ENCODE measurements around the gene SCYL1. TPM values are rescaled to one million over a fixed set of nuclear protein-coding genes. Genes with fewer than 3 reads are reported as not detected.
A peak's percentile ranks its signal among the peaks of the same experiment; 100 is the strongest.

The SCYL1 gene
- total and polyA plus RNA-seq, 2 donors (not counting 1 experiment from before 2014, with no cell fraction given), result 76.5 to 85.5 TPM

- no peaks in the 10 kb centered on the region for H3K36me3 ChIP-seq (replicated peaks in 1 of 2; ENCODE audit: control extremely low read depth in 1 of 2, control insufficient read depth in 1 of 2, extremely low read depth in 1 of 2, insufficient read depth in 2 of 2, low read length in 1 of 2)
- H2AFZ ChIP-seq (ENCODE audit: insufficient read depth, low read depth, low read length, poor library complexity, severe bottlenecking), result peak overlapping the region; percentile 71
- TF ChIP-seq, protein P1, sequence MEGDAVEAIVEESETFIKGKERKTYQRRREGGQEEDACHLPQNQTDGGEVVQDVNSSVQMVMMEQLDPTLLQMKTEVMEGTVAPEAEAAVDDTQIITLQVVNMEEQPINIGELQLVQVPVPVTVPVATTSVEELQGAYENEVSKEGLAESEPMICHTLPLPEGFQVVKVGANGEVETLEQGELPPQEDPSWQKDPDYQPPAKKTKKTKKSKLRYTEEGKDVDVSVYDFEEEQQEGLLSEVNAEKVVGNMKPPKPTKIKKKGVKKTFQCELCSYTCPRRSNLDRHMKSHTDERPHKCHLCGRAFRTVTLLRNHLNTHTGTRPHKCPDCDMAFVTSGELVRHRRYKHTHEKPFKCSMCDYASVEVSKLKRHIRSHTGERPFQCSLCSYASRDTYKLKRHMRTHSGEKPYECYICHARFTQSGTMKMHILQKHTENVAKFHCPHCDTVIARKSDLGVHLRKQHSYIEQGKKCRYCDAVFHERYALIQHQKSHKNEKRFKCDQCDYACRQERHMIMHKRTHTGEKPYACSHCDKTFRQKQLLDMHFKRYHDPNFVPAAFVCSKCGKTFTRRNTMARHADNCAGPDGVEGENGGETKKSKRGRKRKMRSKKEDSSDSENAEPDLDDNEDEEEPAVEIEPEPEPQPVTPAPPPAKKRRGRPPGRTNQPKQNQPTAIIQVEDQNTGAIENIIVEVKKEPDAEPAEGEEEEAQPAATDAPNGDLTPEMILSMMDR (IDR thresholded peaks at IDR 0.05), result no peak
- TF ChIP-seq EZH2 (IDR thresholded peaks at IDR 0.05; ENCODE audit: borderline replicate concordance, insufficient read depth, low read depth, low read length, poor library complexity, severe bottlenecking), result no peak
- peak; percentile 89 for ATAC-seq (ENCODE audit: low read depth)
- WGBS (ENCODE audit: insufficient coverage), result 4% methylated on average over 55 of the region's 64 CpGs
- ChIA-PET CTCF (interaction anchor here (0.6 to 9.2 kb wide), 6 partner anchors 9 to 184 kb away, joined by 3 to 144 read pairs (median 6); partner anchors contain the start of genes FAM89B and ZNRD2), POLR2A (interaction anchor here (0.6 to 3.2 kb wide), 17 partner anchors 10 to 402 kb away, joined by 3 to 11 read pairs (median 4); partner anchors contain the start of genes FAM89B, LTBP3, PCNX3 and ZNRD2)
- intact Hi-C loops (cut with micrococcal nuclease), result loop anchor here (1.0 to 10.0 kb wide), 3 partner anchors 24 to 432 kb away; partner anchors contain the start of genes PCNX3, TM7SF2, ZNHIT2 and ZNRD2
- H3K27me3 ChIP-seq (replicated peaks in 1 of 4; ENCODE audit: control extremely low read depth in 1 of 4, control insufficient read depth in 3 of 4, insufficient read depth in 4 of 4, low read length in 3 of 4), result no peaks in the 10 kb centered on the region
- Mint-ChIP-seq H3K27ac (peak overlapping the region; percentile 93), H3K27me3 (no peaks in the 10 kb centered on the region), H3K9me3 (ENCODE audit: insufficient read depth) (no peaks in the 10 kb centered on the region), H3K4me3 (peak overlapping the region; percentile 89), H3K4me1 (peaks cover 59% of the 10 kb centered on the region)
- peak overlapping the region; percentile 79 to 93 for H3K27ac ChIP-seq (ENCODE audit: low read length in 2 of 2)
- H3K9ac ChIP-seq (ENCODE audit: low read length), result peak overlapping the region; percentile 52
- H3K9me3 ChIP-seq (ENCODE audit: control extremely low read depth in 1 of 3, control insufficient read depth in 2 of 3, insufficient read depth in 1 of 3, low read length in 2 of 3), result no peaks in the 10 kb centered on the region
- DNase-seq, result peak; percentile 98
- H3K79me2 ChIP-seq (ENCODE audit: control insufficient read depth, insufficient read depth, low read length), result peaks cover 1% of the 10 kb centered on the region
- peak overlapping the region; percentile 90 for H3K4me2 ChIP-seq (replicated peaks; ENCODE audit: low read depth, low read length, poor library complexity, severe bottlenecking)
- peaks cover 34 to 50% of the 10 kb centered on the region in 2 donors for H3K4me1 ChIP-seq (ENCODE audit: control insufficient read depth in 2 of 2, insufficient read depth in 2 of 2, low read length in 2 of 2)
- H4K20me1 ChIP-seq (ENCODE audit: control insufficient read depth, insufficient read depth, low read length, poor library complexity, severe bottlenecking), result no peaks in the 10 kb centered on the region
- H3K4me3 ChIP-seq (ENCODE audit: control extremely low read depth in 1 of 5, extremely low read depth in 1 of 5, insufficient read depth in 1 of 5, low read depth in 2 of 5, low read length in 4 of 5), result peak overlapping the region in 4 of 5 experiments; percentile 40 to 60 (median 52)
These were observed 21.5 kb downstream of the SCYL1 start for GRCh38 chr11:65546217-65546958.

All from B cell (primary cell).